ENCODE results near the gene IL4I1.
"Not testable (repeated sequence)": the region's sequence is repeated elsewhere in the genome, so short reads cannot be mapped to it uniquely, and the experiment has no call there.

Gene IL4I1

GRCh38 chr19:49924881-49925210, 28.2 kb upstream of the IL4I1 start:
- not testable (repeated sequence) for DNase-seq

- DNase-seq: no peak
These were observed 27.6 kb upstream of the IL4I1 start for GRCh38 chr19:49924004-49924880.

DNA sequence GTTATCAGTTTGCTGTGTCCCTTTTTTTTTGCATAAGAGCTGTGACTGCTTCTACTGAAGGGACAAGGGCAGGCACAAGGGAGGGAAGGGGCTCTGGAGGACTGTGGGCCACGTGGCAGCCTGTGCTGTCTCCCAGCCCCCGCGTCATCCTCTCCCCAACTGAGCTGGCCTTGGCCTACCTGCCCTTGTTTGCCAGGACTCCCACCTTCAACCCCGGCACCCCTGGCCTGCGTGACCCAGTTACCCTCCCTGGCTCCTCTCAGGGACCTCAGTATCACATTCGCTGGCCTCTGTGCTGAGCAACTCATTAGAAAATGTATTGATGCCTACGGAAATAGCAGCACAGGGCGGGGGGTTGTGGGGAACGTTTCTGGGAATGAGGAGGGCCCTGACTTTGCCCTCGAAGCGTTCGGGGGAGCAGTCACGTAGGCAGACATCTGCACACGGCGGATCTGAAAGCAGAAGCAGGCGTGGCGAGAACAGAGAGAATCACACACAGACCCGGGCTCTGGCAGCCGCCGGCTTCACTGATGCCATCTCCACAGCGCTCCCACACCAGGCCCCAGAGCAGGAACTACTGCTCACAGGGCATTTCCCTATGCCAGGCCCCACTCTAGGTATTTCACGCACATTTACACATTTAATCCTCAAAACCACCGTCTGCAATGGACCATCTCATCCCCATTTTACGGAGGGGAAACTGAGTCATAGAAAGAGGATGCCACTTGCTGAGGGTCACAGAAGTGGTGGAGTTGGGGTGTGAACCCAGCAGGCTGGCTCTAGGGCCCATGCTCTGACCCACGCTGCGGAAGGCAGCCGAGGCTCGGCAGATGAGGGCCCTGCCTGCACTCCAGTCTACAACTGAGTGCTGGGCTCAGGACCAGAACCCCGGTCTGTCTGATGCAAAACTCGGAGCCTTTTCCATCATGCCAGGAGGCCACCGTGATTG, 26.6 kb upstream of the IL4I1 start:
- DNase-seq: no peak

GRCh38 chr19:49921871-49922795, 25.4 kb upstream of the IL4I1 start:
- DNase-seq: no peak

GRCh38 chr19:49920624-49921363, 24.1 kb upstream of the IL4I1 start:
- no peak for DNase-seq

DNA sequence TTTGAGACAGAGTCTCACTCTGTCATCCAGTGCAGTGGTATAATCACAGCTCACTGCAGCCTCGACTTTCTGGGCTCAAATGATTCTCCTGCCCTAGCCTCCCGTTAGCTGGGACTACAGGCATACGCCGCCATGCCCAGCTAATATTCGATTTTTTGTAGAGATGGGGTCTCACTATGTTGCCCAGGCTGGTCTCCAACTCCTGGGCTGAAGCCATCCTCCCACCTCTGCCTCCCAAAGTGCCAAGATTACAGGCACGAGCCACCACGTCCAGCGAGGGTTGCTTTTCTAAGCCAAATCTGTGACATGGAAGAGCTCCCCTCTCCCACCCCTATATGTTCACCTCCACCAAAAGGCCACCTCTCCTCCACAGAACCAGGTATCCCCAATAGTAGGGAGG, 21.4 kb upstream of the IL4I1 start:
- DNase-seq: no peak

DNA sequence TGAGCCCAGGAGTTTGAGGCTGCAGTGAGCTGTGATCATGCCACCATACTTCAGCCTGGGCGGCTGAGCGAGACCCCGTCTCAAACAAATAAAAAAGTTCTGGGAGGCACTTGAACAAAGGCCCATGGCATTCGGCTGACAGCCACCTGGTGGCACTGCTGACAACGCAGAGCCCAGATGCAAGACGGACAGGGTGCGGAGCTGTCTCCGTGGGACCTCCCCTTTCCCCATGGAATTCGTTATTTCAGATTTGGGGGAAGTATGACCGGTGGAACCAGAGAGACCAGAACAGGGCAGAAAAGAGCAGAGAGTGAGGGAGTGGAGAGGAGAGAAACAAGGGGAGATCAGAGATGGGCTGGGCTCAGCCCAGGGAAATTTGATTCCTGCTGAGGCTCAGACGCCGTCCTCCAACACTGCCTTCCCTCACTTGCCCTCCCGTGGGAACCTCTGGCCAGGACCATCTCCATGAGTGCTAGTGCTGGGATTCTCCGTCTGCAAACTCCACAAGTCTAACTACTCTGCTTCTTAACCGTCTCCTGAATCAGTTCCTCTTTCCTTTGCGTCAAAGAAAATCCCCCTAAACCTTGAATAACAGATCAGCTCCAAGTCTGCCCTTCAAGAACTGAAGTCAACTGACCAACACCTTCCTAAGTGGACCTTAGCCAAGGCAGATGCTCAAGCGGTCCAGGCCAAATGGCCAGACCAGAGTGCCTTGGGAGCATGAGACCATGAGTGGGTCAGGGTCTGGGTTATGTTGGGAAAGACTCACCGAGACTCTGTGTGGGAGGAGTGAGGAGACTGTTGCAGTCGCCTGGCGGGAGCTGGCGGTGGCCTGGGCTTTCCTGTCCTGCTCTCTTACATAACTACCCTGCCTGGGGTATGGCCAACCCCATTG, 20.4 kb upstream of the IL4I1 start:
- no peak for DNase-seq

- DNase-seq: no peak
These were observed 18.6 kb upstream of the IL4I1 start for GRCh38 chr19:49915271-49915670.

DNA sequence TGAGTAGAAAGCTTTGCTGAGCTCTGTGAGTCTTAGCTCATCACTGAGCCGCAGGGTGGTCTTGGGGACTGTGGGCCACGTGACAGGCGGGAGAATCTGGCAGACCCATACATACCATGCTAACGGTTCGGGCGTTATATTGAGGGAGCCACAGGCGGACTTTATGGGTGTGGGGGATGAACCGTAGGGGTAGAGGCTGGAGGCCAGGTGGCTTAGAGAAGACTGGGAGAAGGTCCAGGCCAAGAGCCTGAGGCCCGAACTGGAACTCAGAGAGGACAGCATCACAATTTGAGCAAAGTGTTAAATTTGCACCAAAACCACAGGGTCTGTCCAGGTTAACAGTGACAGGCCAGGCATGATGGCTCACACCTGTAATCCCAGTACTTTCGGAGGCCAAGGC, 17.0 kb upstream of the IL4I1 start:
- no peak for DNase-seq

- no peak for DNase-seq
These were observed 16.4 kb upstream of the IL4I1 start for GRCh38 chr19:49912965-49913685.

- DNase-seq: no peak
These were observed 14.9 kb upstream of the IL4I1 start for GRCh38 chr19:49911381-49912145.

GRCh38 chr19:49910179-49910578, 13.5 kb upstream of the IL4I1 start:
- DNase-seq: no peak

GRCh38 chr19:49908480-49909420, 12.1 kb upstream of the IL4I1 start:
- DNase-seq: no peak

- no peak for DNase-seq
These were observed 11.2 kb upstream of the IL4I1 start for GRCh38 chr19:49907745-49908446.

- no peak for DNase-seq
These were observed 10.3 kb upstream of the IL4I1 start for GRCh38 chr19:49906879-49907564.

DNA sequence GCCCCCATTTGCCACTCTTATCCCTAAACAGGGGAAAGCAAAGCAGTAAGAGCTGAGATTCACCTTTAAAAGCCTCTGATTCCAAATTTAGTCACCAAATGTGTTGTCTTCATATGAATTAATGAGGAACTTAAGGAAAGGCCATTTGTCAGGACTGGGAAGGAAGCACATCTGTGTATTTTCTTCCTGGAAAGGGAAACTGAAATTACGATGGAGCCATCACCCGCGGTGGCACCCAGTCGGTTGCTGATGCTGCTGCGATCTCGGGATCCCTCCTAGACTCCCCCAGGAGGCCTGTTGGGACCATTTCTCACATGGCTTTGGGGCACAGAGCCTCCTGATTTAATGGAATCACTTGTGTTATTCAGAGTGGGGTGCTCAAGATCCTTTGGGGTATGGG, 7.4 kb upstream of the IL4I1 start:
- no peak for DNase-seq
